ENCODE data around the gene NHS. TPM values are rescaled to one million over a fixed set of nuclear protein-coding genes. Genes with fewer than 3 reads are reported as not detected.

Gene NHS
- total and polyA plus RNA-seq, 2 experiments from 2014 or later = 0.72 to 0.89 TPM

DNA sequence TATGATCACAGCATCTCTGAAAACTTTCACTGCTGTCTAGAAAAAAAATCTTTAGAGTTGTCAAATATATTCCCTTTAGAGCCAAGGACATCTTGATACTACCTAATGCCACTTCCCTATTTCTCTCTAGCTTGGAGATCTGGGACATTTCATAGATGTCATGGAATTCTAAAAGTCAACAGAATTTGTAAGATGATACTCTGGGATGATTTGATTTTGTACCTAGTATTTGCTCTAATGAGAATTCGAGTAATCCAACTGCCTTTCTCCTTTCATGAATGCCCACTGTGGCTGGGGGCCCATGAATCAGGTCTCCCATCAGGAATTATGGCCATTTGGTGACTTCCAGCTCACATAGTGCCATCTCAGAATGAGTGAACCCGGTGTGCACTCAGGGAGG lies 73.2 kb downstream of the NHS start:
- Histone ChIP-seq H3K4me1 (ENCODE audit: low read depth) (no peaks in the 10 kb centered on the region), H3K4me3 (no peak overlapping the region), H3K9me3 (ENCODE audit: low read depth) (no peaks in the 10 kb centered on the region), H3K27ac (no peak overlapping the region), H3K27me3 (no peaks in the 10 kb centered on the region), H3K36me3 (no peaks in the 10 kb centered on the region)
- DNase-seq (ENCODE audit: low read depth in 1 of 2, low spot score in 1 of 2) = no peak
- TF ChIP-seq, protein P1, sequence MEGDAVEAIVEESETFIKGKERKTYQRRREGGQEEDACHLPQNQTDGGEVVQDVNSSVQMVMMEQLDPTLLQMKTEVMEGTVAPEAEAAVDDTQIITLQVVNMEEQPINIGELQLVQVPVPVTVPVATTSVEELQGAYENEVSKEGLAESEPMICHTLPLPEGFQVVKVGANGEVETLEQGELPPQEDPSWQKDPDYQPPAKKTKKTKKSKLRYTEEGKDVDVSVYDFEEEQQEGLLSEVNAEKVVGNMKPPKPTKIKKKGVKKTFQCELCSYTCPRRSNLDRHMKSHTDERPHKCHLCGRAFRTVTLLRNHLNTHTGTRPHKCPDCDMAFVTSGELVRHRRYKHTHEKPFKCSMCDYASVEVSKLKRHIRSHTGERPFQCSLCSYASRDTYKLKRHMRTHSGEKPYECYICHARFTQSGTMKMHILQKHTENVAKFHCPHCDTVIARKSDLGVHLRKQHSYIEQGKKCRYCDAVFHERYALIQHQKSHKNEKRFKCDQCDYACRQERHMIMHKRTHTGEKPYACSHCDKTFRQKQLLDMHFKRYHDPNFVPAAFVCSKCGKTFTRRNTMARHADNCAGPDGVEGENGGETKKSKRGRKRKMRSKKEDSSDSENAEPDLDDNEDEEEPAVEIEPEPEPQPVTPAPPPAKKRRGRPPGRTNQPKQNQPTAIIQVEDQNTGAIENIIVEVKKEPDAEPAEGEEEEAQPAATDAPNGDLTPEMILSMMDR (IDR thresholded peaks at IDR 0.05; ENCODE audit: low read depth, low read length) = no peak

DNA sequence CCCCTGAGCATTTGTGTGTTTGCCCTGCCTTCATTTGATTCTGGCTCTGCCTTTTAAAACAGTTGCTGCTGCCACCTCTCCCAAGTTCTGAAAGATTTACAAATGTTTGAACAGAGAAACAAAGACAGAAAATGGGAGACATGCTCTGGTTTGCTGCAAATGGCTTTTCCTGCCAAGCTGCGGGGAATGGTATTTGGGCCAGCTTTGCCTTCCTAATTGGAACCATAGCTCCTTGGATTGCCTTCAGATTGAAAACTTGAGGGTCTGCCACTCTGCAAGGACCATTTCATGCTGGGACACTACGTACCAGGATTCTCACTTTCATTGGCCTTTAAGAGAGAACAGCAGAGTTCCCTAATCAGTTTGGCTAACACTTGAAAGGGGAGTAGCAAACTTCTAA lies 74.9 kb downstream of the NHS start:
- Histone ChIP-seq H3K36me3 (no peaks in the 10 kb centered on the region), H3K4me1 (ENCODE audit: low read depth) (no peaks in the 10 kb centered on the region), H3K4me3 (no peak overlapping the region), H3K27ac (no peak overlapping the region), H3K9me3 (ENCODE audit: low read depth) (no peaks in the 10 kb centered on the region), H3K27me3 (no peaks in the 10 kb centered on the region)
- TF ChIP-seq, protein P1 (IDR thresholded peaks at IDR 0.05; ENCODE audit: low read depth, low read length) = no peak
- DNase-seq (ENCODE audit: low read depth in 1 of 2, low spot score in 1 of 2) = no peak

DNA sequence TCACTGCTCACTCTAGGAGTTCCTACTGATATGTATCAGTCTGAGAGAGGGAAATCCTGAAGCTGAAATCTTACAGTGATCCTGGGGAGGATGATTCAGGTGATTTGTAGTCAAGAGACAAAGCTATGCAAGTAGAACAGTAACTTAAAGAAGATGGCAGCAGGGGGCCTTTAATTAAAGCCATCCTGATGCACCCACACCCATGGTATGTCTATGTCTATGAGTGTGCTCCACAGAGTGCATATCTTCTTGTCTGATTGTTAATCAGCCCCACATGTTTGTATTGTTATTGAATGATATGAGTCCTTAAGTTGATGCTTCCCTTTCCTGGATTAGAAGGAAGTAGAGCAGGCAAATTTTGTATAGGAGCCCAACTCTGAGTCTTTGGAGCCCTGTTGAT lies 78.8 kb downstream of the NHS start:
- Histone ChIP-seq H3K36me3 (no peaks in the 10 kb centered on the region), H3K27ac (no peak overlapping the region), H3K9me3 (ENCODE audit: low read depth) (no peaks in the 10 kb centered on the region), H3K27me3 (no peaks in the 10 kb centered on the region), H3K4me1 (ENCODE audit: low read depth) (no peaks in the 10 kb centered on the region), H3K4me3 (no peak overlapping the region)
- TF ChIP-seq, protein P1 (IDR thresholded peaks at IDR 0.05; ENCODE audit: low read depth, low read length) = no peak
- DNase-seq (ENCODE audit: low read depth in 1 of 2, low spot score in 1 of 2) = no peak

DNA sequence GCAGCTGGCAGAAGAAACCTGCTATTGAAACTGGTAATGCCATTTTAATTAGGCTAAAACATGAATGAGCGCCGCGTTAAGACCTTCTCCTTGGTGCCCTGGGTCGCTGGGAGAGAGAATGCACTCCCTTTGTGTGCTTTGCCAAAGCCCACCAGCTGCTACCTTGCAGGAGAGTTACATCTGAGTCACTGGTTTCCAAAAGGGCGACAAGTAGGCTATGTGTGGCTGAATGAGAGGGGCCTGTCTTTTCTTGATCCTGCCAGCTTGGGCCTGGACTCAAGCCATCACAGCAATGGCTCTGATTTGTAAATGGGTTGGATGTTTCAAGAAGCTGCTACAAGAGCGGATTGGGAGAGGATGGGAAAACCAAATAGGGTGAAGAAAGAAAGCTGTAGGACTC lies 81.5 kb downstream of the NHS start:
- TF ChIP-seq, protein P1 (IDR thresholded peaks at IDR 0.05; ENCODE audit: low read depth, low read length) = no peak

DNA sequence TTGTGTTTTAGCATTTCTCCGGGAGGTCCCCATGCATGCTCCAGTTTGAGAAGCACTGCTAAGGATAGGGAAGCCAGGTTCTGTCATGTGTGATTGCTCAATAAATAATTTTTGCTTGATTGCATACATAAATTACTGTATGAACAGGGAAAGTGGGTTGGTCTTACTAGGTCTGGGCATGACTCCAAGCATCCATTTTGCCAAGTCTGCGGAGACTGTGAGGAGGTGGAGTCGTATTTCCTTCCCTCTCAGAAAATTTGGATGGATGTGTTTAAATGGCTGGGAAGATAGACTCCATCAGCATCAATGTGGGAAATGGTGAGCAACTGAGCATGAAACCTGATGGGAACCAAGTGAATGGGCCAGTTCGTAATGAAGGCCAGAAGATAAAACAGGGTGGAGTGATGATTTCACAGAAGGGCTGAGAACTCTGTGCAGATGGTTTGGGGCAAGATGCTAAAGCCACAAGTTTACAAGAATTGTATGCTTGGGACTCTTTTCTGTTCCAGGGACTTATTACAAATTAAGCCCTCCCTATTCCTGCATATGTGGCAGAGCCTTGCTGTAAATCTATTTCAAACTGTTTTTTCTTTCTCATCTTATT lies 84.1 kb downstream of the NHS start:
- Histone ChIP-seq H3K9me3 (ENCODE audit: low read depth) (no peaks in the 10 kb centered on the region), H3K4me3 (no peak overlapping the region), H3K36me3 (no peaks in the 10 kb centered on the region), H3K4me1 (ENCODE audit: low read depth) (no peaks in the 10 kb centered on the region), H3K27me3 (no peaks in the 10 kb centered on the region), H3K27ac (no peak overlapping the region)
- TF ChIP-seq, protein P1 (IDR thresholded peaks at IDR 0.05; ENCODE audit: low read depth, low read length) = no peak
- DNase-seq (ENCODE audit: low read depth in 1 of 2, low spot score in 1 of 2) = peak in 1 of 2 donors; percentile 86

More for the DNA sequence above, 81.5 kb downstream of the NHS start:
- H3K27ac ChIP-seq = no peak overlapping the region
- no peak for DNase-seq (ENCODE audit: low read depth in 1 of 2, low spot score in 1 of 2)
- H3K4me1 ChIP-seq (ENCODE audit: low read depth) = no peaks in the 10 kb centered on the region
- no peaks in the 10 kb centered on the region for H3K27me3 ChIP-seq
- no peaks in the 10 kb centered on the region for H3K36me3 ChIP-seq
- no peak overlapping the region for H3K4me3 ChIP-seq
- H3K9me3 ChIP-seq (ENCODE audit: low read depth) = no peaks in the 10 kb centered on the region
